CD4-positive, alpha-beta T cell treated with Interleukin-2 at 100 ng/mL for 4 hours (primary cell): Measurements from ENCODE around the gene BMERB1.
"Not testable (repeated sequence)": the region's sequence is repeated elsewhere in the genome, so short reads cannot be mapped to it uniquely, and the experiment has no call there.

Source experiments
- DNase-seq: peaks from one replicate; pipeline ENCODE4 v3.0.0-alpha.2; 2020; ENCODE audit warnings: low spot score

The BMERB1 gene

DNA sequence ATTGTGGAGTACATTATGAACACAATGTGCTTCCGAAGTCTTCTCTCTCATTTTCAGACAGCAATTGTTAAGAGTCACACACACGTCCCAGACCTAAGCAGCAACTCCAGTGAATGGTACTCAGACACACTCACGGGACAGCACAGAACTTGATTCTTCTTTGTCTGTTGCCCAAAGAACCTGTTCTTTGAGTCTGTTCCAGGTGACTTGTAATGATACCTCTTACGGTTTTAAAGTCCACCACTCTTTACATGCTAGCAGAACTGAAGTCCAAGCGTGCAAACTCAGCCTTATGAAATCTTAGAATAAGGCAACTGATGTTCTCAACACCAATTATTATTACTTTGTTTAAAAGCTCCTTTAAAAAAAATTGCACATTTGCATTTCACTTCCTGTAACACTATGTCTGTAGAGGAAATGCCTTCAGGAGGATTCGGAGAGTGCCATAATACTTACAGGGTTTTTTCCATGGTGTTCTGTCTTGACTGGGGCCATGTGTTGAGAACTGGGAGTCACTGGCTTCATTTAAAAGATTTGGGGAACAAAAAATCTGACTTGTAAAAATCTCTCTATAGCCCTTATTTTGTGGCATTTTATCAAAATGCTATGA is 160.4 kb downstream of the BMERB1 start:
- no peak for DNase-seq

DNA sequence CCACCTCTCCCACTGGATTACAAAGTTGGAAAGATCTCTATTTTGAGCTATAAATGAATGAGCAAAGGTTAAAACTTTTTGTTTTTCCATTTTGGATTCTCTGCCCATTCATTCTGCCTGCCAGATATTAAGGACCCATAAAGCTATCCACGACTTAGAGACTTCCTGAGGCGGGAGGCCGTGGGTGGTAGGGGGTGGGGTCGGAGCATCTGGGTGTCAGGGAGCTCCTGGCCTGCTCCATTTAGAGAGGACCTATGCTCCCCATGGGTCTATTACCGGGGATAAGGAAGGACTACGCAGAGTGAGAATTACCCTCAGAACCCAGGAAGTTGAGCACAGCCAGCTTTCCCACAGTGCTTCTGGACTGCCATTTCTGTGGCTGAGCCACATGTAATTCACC is 162.7 kb downstream of the BMERB1 start:
- no peak for DNase-seq

DNA sequence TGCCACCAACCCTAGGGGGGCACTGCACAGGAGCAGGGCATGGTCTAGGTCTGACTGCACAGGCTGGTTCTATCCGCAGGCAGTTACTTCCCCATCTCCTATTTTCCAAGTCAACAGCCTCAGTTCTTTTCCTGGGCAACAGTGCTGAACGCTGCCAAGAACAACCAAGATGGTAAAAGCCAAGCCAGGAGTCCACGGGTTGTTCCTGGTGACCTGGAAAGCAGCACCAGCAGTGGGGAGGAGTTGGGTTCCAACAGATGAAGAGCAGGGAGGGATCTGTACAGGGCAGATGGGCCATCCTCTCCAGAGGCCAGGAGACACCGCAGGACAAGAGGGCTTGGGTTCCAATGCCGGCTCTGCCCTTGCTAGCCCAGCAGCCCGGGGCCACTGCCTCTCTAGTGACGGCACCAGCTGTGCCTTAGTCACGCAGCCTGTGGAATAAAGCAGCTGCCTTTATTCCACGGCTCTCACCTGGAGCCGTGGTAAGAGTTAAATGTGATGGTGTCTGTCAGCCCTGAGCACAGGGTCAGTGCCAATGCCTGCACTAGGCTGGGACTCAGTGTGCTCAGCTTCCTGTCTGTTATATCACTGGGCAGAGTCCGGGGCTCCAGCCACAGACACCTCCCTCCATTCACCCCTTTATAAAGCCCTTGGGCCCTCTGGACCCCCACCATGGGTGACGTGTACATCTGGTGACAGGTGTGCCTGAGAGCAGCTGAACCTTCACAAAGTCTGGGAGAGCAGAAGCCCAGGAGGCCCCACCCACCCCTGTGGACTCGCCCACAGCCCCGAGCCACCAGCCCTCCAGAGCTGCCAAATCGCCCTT is 163.6 kb downstream of the BMERB1 start:
- no peak for DNase-seq

DNA sequence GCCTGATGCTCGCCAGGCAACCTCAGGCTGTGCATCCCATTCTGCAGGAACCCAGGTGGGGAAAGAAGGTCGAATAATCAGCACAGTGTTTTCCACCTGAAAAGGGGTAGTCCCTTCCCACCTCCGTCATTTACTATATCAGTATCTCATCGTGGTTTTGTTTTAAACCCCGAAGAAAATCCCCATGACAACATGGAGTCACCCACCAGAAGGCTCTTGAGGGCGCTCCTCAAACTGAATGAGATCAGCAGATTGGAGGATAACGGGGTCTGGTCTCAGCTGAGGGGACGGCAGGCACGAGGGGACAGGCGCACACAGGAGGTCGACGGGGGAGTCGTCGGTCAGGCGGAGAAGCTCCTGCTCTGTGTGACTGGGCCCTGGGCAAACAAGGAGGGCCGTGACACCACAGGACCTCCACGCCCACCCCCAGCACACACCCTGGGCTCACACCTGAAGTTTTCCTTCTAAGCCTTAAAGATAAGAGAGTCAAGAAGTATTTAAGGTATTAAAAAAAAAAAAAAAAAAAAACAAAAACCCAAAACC is 164.3 kb downstream of the BMERB1 start:
- DNase-seq, result no peak

DNA sequence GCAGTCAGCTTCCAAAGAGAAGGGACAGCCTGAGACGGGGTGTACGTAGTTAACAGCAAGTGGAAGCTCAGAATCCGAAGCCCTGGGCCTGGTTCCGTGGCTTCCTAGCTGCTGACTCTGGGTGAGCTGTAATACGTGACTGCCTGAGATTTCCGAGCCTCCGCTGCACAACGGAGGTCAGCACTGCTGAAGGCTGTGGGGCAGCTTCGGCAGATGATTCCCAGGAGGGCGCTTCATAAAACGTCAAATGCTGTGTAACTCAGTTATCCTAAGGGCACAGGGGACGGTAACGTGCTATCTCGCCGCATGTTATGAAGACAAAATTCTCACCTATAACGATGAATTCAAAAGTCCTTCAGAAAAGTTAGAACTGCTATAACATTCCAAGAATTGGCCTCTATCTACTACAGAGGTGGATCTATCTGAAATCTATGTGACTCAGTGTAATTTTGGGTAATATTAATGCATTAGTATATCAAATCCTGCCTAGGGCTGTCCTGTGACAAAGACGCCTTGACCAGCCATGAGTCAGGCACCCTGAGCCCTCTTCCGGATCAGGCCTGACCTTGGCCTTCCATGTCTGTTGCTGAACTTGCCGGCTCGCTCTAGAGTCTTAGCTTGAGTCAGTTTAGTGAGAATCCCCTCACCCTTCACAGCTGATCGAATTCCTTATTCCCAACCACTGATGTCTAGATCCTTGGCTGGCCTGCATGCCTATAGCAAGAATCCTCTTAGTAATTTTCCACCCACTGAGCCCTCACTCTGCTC is 165.1 kb downstream of the BMERB1 start:
- DNase-seq, result no peak

DNA sequence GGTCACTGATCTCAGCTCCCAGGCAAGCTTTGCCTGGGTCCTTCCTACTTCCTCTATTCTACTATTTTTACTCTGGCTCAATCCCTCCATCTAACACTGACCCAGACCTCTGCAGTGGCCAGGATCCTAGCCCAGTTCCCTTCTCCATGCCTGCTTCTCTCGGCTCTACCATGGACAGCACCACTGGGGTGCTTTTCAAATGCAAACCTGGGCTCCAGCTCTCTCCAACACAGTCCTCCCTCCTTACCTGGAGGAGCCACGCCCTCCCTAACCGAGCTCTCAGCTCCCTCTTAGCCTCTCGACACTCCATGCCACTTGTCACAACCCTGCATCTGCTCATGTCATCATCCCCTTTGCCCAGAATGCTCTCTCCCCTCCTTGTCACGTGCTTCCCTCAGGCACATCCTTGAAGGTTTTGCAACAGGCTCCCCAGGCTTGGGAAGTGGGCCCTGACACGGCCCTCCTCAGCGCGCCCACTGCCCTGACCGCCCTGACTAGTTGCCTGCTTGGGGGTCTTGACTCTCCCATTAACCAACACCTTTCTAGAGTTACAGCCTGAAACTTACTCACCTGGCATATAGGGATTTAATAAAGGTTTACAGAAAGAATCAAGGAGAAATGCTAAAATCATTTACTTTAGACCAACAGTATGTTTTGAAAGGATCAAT is 167.0 kb downstream of the BMERB1 start:
- DNase-seq, result no peak

DNA sequence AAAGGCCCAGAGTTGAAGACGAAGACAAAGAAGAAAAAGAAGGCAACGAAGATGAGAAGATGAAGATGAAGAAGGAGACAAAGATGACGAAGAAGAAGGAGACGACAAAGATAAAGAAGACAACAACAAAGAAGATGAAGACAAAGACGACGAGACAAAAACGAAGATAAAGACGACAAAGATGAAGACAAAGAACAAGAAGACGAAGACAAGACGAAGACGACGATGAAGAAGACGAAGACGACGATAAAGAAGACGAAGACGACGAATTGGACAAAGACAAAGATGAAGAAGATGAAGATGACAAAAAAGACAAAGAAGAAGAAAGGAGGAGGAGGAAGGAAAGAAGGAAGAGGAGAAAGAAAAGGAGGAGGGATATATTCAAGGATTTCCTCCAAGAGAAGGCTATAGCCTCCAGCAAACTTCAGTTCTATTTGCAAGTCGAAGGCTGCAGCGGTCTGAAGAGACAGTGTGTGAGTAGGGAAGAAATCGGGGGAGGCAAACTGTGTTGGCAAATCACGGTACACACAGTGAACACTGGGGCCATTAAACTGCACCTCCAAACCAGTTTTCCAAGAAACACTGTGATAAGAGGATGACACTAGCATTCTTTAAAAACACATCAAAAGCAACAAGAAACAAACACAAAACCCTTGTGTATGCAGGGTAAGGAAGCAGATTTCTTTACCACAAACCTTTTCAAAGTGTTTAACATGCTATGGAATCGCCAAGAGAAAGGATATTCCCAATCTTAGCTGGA is 168.1 kb downstream of the BMERB1 start:
- no peak for DNase-seq

DNA sequence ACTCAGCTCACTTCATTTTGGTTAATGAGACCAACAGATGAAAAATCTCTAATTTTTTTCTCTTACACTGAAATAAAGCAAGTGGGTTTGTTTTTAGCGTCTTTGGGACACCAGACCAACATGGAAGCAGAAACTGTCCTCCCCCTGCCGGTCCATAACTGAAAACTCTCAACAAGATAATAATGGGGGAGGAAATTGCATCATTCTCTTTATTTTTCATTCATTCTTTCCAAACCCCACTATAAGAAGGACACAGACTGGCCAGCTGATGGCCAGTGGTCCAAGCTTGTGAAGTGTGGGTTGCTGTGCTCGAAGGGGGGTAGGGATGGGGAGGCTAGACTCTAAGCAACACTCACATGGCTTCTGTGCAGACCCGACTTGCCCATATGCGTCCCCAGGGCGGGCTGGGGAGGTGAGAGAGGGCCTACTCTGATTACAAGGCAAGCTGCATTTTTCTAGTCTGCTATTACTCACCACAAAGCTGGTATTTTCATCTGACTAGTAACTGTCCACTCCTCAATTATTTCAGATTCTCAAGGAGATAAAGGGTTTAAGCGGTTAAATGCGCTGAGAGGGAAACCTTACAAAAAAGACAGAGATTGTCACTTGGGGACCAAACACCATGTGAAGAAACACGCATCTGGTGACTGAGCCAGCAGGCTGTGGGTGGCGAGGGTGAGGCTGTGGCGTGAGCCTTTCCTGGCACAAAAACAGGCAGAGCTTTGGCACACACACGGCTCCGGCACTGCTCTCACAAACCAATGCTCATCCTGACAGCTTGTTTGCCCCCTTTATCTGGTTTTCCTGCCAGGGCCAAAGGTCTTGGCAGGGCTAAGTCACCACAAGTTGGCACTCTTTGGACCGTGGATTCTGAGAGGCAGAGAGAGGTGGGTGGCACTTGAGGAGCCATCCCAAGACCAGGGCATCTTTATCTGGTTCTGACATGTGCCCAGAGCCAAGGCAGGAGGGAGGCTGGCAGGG is 170.4 kb downstream of the BMERB1 start:
- DNase-seq, result no peak

DNA sequence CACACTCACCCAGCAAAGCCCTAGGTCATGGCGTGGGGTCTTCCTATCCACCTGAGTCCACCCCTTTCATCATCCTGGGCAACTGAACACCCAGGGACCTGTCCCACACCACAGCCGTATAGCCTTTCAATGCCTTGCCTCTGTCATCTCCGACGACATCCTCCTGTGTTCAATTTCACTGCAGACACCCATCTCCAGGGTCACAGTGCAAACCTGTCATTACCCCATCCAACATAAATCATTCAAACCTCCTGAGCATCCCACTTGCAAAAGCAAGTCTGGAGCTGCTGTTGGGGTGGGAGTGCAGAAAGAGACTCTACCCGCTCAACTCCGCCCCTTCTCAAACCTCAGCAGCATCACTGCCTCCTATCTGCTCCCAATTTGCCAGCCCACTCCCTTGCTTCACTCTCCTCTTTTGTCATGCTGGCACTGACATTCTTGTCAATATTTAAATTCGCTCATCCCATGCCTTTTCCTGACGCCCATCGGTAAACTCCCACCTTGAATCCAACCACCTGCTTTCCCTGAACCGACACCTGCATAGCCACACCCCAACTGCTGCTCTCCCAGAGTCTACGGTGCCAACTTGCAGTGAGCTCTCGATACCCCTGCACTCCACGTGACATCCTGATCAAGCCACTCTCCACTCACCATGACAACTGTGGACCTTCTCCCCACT is 171.6 kb downstream of the BMERB1 start:
- DNase-seq, result no peak

DNA sequence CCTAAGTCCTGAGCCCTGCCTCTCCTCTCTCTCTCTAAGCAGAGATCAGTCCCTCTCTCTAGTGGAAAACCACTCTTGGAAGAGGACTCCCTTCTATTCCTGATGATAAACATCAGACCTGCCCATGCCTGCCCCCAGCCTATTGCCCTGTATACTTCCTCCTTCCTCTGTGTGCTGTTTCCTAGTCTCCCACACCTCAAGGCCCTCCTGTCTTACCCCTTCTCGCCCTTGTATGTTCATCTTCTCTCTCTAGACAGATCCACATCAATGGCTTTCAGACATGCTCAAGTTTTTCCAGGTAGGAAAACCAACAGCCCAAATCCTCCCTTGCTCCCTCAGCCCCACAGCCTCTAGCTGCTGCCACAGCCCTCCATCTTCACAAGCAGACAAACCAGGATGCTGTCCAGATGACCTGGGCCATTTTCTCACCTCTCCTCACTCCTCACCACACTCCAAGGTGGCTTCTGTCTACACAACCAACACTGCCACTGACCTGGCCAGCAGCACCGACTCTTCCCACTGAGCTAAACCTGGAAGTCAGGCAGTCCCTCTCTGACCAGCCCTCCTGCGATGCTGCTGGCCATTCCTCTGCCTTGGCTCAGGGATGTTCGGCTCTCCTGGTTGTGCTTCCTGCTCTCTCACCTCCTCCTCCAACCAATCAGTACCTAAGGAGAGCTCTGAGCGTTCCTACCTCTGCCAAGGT is 172.3 kb downstream of the BMERB1 start:
- no peak for DNase-seq

DNA sequence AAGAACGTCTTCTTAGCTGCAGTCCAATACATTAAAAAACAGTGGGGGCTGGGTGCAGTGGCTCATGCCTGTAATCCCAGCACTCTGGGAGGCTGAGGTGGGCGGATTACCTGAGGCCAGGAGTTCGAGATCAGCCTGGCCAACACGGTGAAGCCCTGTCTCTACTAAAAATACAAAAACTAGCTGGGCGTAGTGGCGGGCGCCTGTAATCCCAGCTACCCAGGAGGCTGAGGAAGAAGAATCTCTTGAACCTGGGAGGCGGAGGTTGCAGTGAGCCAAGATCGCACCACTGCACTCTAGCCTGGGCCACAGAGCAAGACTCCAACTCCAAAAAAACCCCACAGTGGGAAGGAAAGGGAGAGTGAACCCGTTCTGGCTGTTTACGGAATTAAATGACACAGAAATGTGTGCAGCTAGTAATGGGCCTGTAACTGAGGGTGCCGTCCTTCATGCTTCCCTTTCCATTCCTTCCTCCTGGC is 172.9 kb downstream of the BMERB1 start:
- DNase-seq, result not testable (repeated sequence)

DNA sequence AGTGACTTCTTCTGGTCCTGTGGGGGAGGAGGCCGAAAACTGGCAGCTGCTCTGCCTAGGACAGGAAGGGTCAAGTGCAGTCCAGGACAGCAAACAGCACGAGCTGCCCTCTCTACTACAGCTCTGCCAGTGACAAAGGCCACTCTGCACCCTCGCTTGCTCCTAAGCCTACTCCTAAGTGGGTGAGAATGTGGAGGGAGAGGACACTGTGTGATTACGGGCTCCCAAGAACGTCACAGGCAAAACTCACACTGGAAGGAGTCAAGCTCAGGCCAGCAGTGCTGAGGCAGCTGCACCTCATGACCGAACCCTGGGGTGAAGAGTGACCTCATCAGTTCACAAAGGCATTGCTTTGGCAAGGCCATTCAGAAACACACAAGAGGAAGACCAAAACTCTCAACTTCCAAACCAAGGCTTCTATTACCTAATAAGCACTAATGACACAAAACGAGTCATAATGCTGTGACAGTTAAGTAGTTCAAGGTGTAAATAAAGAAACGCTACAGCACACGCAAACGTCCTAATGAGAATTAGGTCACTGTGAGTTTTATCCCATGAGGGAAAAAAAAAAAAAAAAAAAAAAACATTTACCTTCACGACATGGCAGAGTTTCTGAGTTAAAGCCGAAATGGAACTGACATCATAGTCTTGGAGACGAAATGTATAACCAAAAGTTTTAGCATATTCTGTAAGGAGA is 173.5 kb downstream of the BMERB1 start:
- DNase-seq, result no peak

DNA sequence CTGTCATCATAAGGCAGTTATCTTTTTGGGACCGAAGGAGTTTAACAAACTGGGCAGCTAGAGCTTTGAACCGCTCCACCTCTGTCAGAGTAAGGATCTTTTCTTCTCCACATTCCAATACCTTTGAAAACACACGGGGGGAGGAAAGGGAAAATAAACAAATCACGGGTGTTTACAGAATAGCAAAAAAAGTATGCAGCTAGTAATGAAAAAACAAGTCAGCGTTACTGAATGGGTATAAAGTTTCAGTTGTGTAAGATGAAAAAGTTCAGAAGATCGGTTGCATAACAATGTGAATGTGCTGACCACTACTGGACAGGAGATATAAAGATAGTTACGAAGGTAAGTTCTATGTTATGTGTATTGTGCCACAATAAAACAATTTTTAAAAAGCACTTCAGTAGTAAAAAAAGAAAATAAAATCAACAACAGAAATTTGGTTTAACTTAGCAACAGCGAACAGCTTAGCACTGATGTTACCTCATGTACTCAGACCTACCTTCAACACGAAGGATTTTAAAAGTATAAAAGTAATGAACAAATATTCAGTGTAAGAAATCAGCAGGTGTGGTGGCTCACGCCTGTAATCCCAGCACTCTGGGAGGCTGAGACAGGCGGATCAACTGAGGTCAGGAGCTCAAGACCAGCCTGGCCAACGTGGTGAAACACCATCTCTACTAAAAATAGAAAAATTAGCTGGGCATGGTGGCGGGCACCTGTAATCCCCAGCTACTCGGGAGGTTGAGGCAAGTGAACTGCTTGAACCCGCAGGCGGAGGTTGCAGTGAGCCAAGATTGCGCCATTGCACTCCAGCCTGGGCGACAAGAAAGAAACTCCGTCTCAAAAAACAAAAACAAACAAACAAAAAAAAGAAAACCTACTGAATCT is 174.3 kb downstream of the BMERB1 start:
- DNase-seq, result no peak

DNA sequence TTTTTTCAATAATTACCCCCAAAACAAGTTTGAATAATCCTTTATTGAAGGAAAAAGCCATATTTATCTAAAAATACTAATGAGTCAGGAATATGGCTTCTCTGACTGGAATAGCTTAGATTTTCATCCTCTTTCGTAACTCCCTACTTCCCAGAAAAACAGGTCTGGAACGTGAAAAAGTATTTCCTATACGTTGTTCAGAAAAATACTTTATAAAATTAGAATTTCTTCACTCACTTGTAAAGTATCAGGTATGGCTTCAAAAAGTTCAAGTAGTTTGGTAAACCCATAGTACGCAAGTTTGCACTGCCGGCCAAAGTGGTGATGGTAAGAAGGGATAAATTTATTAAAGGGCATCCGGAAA is 174.9 kb downstream of the BMERB1 start:
- DNase-seq, result no peak

DNA sequence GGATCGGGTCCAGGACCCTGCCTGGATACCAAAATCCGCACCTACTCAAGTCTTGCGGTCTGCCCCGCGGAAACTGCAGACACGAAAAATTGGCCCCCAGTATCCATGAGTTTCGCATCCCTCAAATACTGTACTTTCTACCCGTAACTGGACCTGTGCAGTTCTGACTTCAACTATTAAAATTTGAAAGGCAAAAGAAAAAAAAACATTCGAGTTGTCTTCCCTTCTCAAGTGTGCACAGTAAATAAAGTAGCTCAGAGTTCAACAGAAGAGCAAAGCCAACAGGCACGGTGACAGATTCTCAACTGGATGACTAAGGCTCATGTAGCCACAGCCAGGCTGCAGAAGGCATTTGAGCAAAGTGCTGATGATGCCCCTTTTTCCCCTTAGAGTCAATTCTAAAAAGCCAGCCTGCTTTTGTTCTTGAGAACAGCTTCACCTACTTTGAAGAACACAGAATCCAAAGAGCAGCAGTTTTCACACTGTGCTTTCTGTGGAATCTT is 176.0 kb downstream of the BMERB1 start:
- no peak for DNase-seq

DNA sequence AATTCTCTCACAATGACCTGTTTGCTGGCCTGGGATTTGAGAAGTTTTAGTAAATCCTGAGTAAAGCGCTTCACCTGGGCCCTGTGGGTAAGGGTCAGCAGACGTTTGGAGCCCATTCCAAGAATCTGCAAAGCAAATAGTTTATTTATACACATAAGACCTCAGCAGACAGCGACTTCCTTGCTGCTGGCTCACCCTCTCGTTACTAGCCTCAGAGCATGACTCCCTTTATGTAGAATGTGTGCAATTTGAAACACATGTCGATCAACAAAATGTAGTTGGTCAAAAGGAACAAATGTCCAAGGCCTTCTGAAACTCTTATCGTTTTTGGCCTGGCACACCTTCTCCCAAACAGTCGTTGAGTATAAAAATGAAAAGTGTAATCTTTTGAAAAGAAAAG is 177.2 kb downstream of the BMERB1 start:
- DNase-seq, result no peak

DNA sequence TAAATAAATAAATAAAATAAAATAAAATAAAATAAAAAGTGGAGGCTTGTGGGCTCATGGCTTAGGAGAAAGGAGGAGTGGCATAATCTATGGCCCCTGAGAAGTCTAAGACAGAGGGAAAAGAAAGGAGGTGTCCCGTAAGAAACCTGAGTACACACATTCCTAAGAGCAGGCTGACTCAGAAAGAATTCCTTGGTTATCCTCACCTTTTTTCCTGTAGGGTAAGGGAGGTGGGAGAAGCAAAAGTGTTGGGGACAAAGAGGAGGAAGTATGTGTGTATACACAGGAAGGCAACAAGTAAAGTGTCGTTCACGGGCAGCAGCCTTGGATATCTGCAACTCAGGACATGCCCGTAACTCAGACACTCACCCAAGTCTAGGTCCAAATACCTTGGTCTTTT is 179.3 kb downstream of the BMERB1 start:
- DNase-seq, result no peak
